Thymus (tissue), 11 donors: Measurements from ENCODE around the gene BST1. TPM values are rescaled to one million over a fixed set of nuclear protein-coding genes. Genes with fewer than 3 reads are reported as not detected.

Experiments used
- DNase-seq, 9 donors: peaks; one replicate each; pipeline ENCODE4 v3.0.0-alpha.2; 2013; ENCODE audit warnings: low spot score in 9 of 9, low read depth in 6 of 9, missing footprints in 1 of 9
- H3K27ac ChIP-seq, 2 donors: one replicate each; pipeline ENCODE4 v1.5.1; 2013; ENCODE audit warnings: control low read depth in 1 of 2, low read depth in 1 of 2, low read length in 1 of 2, mild to moderate bottlenecking in 1 of 2, moderate library complexity in 1 of 2
- H3K27me3 ChIP-seq, 2 donors: one replicate each; pipeline ENCODE4 v1.5.1; 2013; ENCODE audit warnings: low read length in 1 of 2; ENCODE audit not compliant: control insufficient read depth in 2 of 2, insufficient read depth in 1 of 2
- H3K36me3 ChIP-seq, 2 donors: one replicate each; pipeline ENCODE4 v1.5.1; 2013; ENCODE audit warnings: low read length in 1 of 2, mild to moderate bottlenecking in 1 of 2, moderate library complexity in 1 of 2; ENCODE audit not compliant: control insufficient read depth in 2 of 2, insufficient read depth in 2 of 2
- H3K4me1 ChIP-seq, 2 donors: one replicate each; pipeline ENCODE4 v1.5.1; 2013; ENCODE audit warnings: low read length in 2 of 2; ENCODE audit not compliant: control insufficient read depth in 2 of 2, insufficient read depth in 2 of 2
- H3K4me3 ChIP-seq, 2 donors: one replicate each; pipeline ENCODE4 v1.5.1; 2013; ENCODE audit warnings: low read length in 2 of 2, control low read depth in 1 of 2, mild to moderate bottlenecking in 1 of 2
- H3K9me3 ChIP-seq, 2 donors: one replicate each; pipeline ENCODE4 v1.5.1; 2013; ENCODE audit warnings: low read length in 1 of 2, mild to moderate bottlenecking in 1 of 2; ENCODE audit not compliant: control insufficient read depth in 2 of 2, insufficient read depth in 1 of 2
- WGBS: extraction: QIAGEN DNeasy Blood & Tissue Kit; methylation state at CpG from one replicate; pipeline ENCODE4 v1.1.7; 2013; 5-methylcytosine and 5-hydroxymethylcytosine counted together
- polyA plus RNA-seq: library from polyadenylated mRNA; stranded (reverse); fragments of 200-250 nt; gene quantifications from one replicate; pipeline ENCODE4 v1.2.3, GENCODE V29; 2013
- total RNA-seq: library from RNA; stranded (reverse); fragments of 120-200 nt; gene quantifications from one replicate; pipeline ENCODE4 v1.2.4, GENCODE V29; 2013
- donor health status: healthy.

Gene BST1
- total and polyA plus RNA-seq, 2 donors = 2.9 to 4.1 TPM

- Histone ChIP-seq H3K27ac (no peak overlapping the region), H3K27me3 (no peaks in the 10 kb centered on the region), H3K36me3 (no peaks in the 10 kb centered on the region), H3K4me3 (no peak overlapping the region), H3K9me3 (no peaks in the 10 kb centered on the region), H3K4me1 (peaks cover 0 to 4% of the 10 kb centered on the region in 2 donors)
- 99% methylated on average over 4 of the region's 4 CpGs for WGBS
- DNase-seq = no peak
Measured at GRCh38 chr4:15674926-15675325, 27.9 kb upstream of the BST1 start.

GRCh38 chr4:15675356-15675755, 27.5 kb upstream of the BST1 start:
- DNase-seq = no peak
- Histone ChIP-seq H3K9me3 (no peaks in the 10 kb centered on the region), H3K4me1 (peaks cover 0 to 4% of the 10 kb centered on the region in 2 donors), H3K27me3 (no peaks in the 10 kb centered on the region), H3K4me3 (no peak overlapping the region), H3K27ac (no peak overlapping the region), H3K36me3 (no peaks in the 10 kb centered on the region)
- 97% methylated on average over 3 of the region's 3 CpGs for WGBS

- peaks cover 0 to 4% of the 10 kb centered on the region in 2 donors for H3K4me1 ChIP-seq
- H3K27me3 ChIP-seq = no peaks in the 10 kb centered on the region
- no peak for DNase-seq
- H3K4me3 ChIP-seq = no peak overlapping the region
- WGBS = 97% methylated on average over 1 of the region's 1 CpG
- H3K27ac ChIP-seq = no peak overlapping the region
- no peaks in the 10 kb centered on the region for H3K36me3 ChIP-seq
- no peaks in the 10 kb centered on the region for H3K9me3 ChIP-seq
Measured at GRCh38 chr4:15676039-15676438, 26.8 kb upstream of the BST1 start.

GRCh38 chr4:15676899-15677298, 26.0 kb upstream of the BST1 start:
- H3K27ac ChIP-seq = no peak overlapping the region
- no peaks in the 10 kb centered on the region for H3K27me3 ChIP-seq
- H3K4me3 ChIP-seq = no peak overlapping the region
- no peaks in the 10 kb centered on the region for H3K36me3 ChIP-seq
- H3K4me1 ChIP-seq = peaks cover 0 to 4% of the 10 kb centered on the region in 2 donors
- H3K9me3 ChIP-seq = no peaks in the 10 kb centered on the region
- WGBS = 98% methylated on average over 6 of the region's 6 CpGs
- DNase-seq = no peak

DNA sequence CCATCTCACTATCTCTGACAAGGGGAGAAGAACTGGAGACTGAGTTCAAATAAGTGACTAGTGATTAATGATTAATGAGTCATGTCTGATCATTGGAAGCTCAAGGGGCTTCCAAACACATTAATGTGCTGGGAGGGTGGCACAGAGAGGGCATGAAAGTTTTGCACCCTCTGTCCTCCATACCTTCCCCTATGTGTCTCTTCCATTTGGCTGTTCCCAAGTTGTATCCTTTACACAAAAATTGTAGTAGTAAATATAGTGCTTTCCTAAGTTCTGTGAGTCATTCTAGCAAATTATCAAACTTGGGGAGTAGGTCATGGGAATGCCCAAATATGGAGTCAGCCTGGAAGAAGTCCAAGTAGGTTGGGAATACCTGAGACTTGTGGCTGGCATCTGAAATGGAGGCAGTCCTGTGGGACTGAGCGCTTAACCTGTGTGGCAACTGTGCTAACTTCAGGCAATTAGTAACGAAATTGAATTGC, 25.3 kb upstream of the BST1 start:
- DNase-seq = no peak
- H3K36me3 ChIP-seq = no peaks in the 10 kb centered on the region
- H3K27me3 ChIP-seq = no peaks in the 10 kb centered on the region
- no peak overlapping the region for H3K4me3 ChIP-seq
- peaks cover 0 to 4% of the 10 kb centered on the region in 2 donors for H3K4me1 ChIP-seq
- H3K27ac ChIP-seq = no peak overlapping the region
- no peaks in the 10 kb centered on the region for H3K9me3 ChIP-seq
- WGBS = 97% methylated on average over 2 of the region's 2 CpGs

GRCh38 chr4:15681067-15681371, 21.8 kb upstream of the BST1 start:
- WGBS = 3% methylated on average over 14 of the region's 14 CpGs
- Histone ChIP-seq H3K27ac (peak overlapping the region; percentile 25 to 59), H3K4me1 (peaks cover 4 to 6% of the 10 kb centered on the region in 2 donors), H3K27me3 (no peaks in the 10 kb centered on the region), H3K4me3 (peak overlapping the region; percentile 76 to 87), H3K36me3 (peaks cover 2 to 20% of the 10 kb centered on the region in 2 donors), H3K9me3 (no peaks in the 10 kb centered on the region)
- no peak for DNase-seq

- Histone ChIP-seq H3K4me3 (peak within 1 kb of the TSS; percentile 76 to 87), H3K9me3 (no peaks in the 10 kb centered on the region), H3K27ac (peak within 1 kb of the TSS; percentile 87 to 96), H3K4me1 (peaks cover 4 to 6% of the 10 kb centered on the region in 2 donors), H3K36me3 (peaks cover 2 to 26% of the 10 kb centered on the region in 2 donors), H3K27me3 (no peaks in the 10 kb centered on the region)
- DNase-seq = peak; percentile 94 to 99 (median 96)
- WGBS = under 1% methylated on average over 56 of the region's 56 CpGs
Measured at GRCh38 chr4:15681372-15682241, 21.3 kb upstream of the BST1 start, which contains the start of gene FAM200B. Gene FAM200B (plus strand): TSS chr4:15681827. CDS start chr4:15686978, 5,151 bp downstream.

DNA sequence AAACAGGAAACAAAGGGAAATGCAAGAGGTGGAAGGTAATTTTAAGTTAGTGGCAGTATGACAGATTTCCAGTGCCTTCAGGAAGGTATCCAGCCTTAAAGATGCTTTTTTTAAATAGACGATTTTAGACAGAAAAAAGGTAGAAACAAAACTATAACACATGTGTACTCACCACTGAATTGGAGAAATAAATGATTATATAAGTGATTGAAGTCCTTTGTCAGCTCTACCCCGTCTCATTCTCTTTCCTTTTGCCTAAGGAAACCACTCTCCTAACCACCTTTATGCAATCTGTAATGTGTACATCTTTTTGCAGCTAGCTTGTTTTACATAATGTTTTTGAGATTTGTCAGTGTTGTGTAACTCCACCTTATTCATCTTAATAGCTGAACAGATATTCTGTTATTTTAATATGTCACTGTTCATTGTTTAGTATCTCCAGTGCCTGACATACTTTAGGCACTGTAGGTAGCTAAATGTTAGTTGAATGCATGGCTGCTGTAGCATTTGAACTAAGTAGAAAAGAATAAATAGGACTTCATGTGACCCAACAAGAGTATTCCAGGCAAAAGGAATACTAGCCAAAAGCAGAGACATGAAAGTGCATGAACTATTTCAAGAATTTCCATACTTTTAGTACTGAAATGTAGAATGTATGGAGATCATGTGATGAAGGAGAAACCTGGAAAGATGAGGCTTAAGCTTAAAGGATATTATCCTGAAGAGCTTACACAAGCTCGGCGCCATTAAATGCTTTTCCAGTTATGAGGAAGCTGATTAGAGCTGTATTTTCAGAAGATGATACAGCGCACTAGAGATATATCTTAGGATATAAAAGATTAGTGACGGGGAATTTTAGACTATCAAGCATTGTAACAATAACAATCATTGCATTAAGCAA, 20.4 kb upstream of the BST1 start:
- WGBS = 65% methylated on average over 6 of the region's 6 CpGs
- DNase-seq = peak in 4 of 9 donors; percentile 33 to 80 (median 62)
- H3K4me1 ChIP-seq = peaks cover 3 to 6% of the 10 kb centered on the region in 2 donors

DNA sequence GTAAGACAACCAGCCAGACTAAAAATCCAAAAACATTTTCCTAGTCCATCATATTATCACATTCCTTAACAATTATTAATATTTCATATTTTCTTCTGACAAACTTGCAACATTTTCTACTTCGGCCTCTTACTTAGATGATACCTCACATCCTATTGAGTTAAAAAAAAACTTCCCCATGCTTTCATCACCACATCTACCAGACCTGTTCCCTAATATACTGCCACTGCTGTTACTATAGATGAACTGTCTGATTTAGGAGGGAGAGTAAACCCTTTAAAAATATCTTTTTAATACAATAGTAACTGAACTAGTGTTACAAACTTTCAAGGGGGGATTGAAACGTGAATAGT, 19.7 kb upstream of the BST1 start:
- Histone ChIP-seq H3K27ac (no peak overlapping the region), H3K9me3 (no peaks in the 10 kb centered on the region), H3K4me3 (no peak overlapping the region), H3K27me3 (no peaks in the 10 kb centered on the region), H3K4me1 (peaks cover 0 to 6% of the 10 kb centered on the region in 2 donors), H3K36me3 (peaks cover 2 to 39% of the 10 kb centered on the region in 2 donors)
- no peak for DNase-seq
- WGBS = 94% methylated on average over 2 of the region's 2 CpGs

More for the DNA sequence above, 20.4 kb upstream of the BST1 start:
- Histone ChIP-seq H3K4me3 (peak overlapping the region; percentile 76 to 87), H3K27me3 (no peaks in the 10 kb centered on the region), H3K9me3 (no peaks in the 10 kb centered on the region), H3K36me3 (peaks cover 2 to 33% of the 10 kb centered on the region in 2 donors), H3K27ac (peak overlapping the region; percentile 87 to 96)
